ENCODE data around the gene CDH13.

DNA sequence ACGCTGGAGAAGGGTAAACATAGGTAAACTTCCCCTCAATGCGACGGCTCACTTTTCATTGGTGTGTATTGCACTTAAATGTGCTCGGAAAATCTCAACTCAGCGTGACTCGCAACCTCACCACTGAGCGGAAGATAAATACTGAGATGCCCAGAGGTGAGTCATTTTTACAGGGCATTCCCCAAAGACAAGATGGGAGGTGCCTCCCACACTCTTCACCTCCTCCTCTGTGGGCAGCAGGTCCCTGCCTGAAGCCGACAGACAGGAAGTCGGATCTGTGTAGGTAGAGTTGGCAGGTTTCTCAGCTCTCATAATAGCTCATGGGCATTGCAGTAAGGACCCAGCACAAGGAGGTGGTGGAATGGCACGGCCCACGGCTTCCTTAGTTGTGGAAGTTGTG is 906.4 kb downstream of the CDH13 start:
- TF ChIP-seq, protein P1, sequence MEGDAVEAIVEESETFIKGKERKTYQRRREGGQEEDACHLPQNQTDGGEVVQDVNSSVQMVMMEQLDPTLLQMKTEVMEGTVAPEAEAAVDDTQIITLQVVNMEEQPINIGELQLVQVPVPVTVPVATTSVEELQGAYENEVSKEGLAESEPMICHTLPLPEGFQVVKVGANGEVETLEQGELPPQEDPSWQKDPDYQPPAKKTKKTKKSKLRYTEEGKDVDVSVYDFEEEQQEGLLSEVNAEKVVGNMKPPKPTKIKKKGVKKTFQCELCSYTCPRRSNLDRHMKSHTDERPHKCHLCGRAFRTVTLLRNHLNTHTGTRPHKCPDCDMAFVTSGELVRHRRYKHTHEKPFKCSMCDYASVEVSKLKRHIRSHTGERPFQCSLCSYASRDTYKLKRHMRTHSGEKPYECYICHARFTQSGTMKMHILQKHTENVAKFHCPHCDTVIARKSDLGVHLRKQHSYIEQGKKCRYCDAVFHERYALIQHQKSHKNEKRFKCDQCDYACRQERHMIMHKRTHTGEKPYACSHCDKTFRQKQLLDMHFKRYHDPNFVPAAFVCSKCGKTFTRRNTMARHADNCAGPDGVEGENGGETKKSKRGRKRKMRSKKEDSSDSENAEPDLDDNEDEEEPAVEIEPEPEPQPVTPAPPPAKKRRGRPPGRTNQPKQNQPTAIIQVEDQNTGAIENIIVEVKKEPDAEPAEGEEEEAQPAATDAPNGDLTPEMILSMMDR (IDR thresholded peaks at IDR 0.05 in 2 of 3, conservative IDR thresholded peaks at IDR 0.05 in 1 of 3; ENCODE audit: control insufficient read depth in 2 of 3, extremely low read depth in 1 of 3, insufficient read depth in 1 of 3, low read depth in 3 of 3, low read length in 3 of 3): no peak
- no peak for TF ChIP-seq CBX3 (IDR thresholded peaks at IDR 0.05; ENCODE audit: borderline replicate concordance, low read depth)
- no peak for TF ChIP-seq HDAC6 (IDR thresholded peaks at IDR 0.05; ENCODE audit: unreplicated experiment)
- TF ChIP-seq EZH2 (IDR thresholded peaks at IDR 0.05; ENCODE audit: borderline replicate concordance, control insufficient read depth, low read depth, low read length): no peak
- TF ChIP-seq YBX1 (IDR thresholded peaks at IDR 0.05): no peak
- no peak for TF ChIP-seq POLR2AphosphoS5 (IDR thresholded peaks at IDR 0.05; ENCODE audit: low read length)
- no peak for TF ChIP-seq RCOR1 (conservative IDR thresholded peaks at IDR 0.05; ENCODE audit: low read depth, low read length)
- no peak for TF ChIP-seq POLR2A (IDR thresholded peaks at IDR 0.05; ENCODE audit: low read depth, low read length)
- TF ChIP-seq, protein P2, sequence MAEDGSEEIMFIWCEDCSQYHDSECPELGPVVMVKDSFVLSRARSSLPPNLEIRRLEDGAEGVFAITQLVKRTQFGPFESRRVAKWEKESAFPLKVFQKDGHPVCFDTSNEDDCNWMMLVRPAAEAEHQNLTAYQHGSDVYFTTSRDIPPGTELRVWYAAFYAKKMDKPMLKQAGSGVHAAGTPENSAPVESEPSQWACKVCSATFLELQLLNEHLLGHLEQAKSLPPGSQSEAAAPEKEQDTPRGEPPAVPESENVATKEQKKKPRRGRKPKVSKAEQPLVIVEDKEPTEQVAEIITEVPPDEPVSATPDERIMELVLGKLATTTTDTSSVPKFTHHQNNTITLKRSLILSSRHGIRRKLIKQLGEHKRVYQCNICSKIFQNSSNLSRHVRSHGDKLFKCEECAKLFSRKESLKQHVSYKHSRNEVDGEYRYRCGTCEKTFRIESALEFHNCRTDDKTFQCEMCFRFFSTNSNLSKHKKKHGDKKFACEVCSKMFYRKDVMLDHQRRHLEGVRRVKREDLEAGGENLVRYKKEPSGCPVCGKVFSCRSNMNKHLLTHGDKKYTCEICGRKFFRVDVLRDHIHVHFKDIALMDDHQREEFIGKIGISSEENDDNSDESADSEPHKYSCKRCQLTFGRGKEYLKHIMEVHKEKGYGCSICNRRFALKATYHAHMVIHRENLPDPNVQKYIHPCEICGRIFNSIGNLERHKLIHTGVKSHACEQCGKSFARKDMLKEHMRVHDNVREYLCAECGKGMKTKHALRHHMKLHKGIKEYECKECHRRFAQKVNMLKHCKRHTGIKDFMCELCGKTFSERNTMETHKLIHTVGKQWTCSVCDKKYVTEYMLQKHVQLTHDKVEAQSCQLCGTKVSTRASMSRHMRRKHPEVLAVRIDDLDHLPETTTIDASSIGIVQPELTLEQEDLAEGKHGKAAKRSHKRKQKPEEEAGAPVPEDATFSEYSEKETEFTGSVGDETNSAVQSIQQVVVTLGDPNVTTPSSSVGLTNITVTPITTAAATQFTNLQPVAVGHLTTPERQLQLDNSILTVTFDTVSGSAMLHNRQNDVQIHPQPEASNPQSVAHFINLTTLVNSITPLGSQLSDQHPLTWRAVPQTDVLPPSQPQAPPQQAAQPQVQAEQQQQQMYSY (CRISPR knock-in tag; IDR thresholded peaks at IDR 0.05): no peak
- TF ChIP-seq POLR2AphosphoS2 (IDR thresholded peaks at IDR 0.05; ENCODE audit: low read depth, low read length): no peak
